RWPE2 (cell line): ENCODE data around the gene BCAR1.
"Not testable (repeated sequence)": the region's sequence is repeated elsewhere in the genome, so short reads cannot be mapped to it uniquely, and the experiment has no call there.

Experiments used
- ATAC-seq: fragments of 200-7000 bp; cut with Tn5 transposase; 3 replicates; pipeline ENCODE4 v1.9.1; 2021; ENCODE audit warnings: low read depth
- DNase-seq: peaks from one replicate; pipeline ENCODE4 v3.0.0-alpha.2; 2020; ENCODE audit warnings: low spot score
- H3K27ac ChIP-seq: fragments of 450-650 bp; 2 replicates; pipeline ENCODE4 v1.5.1; 2017; ENCODE audit warnings: mild to moderate bottlenecking; ENCODE audit not compliant: poor library complexity, severe bottlenecking
- H3K27me3 ChIP-seq: fragments of 250-450 bp; sonication (Bioruptor Pico); 2 replicates; pipeline ENCODE4 v1.5.1; 2021; ENCODE audit warnings: mild to moderate bottlenecking, moderate library complexity; ENCODE audit not compliant: insufficient read depth, poor library complexity, severe bottlenecking
- H3K36me3 ChIP-seq: fragments of 250-450 bp; sonication (Bioruptor Pico); 2 replicates; pipeline ENCODE4 v1.5.1; 2020; ENCODE audit warnings: low read depth, mild to moderate bottlenecking, moderate library complexity
- H3K4me1 ChIP-seq: fragments of 250-450 bp; sonication (Bioruptor Pico); 2 replicates; pipeline ENCODE4 v1.5.1; 2021; ENCODE audit warnings: mild to moderate bottlenecking, moderate library complexity; ENCODE audit not compliant: insufficient read depth, poor library complexity, severe bottlenecking
- H3K4me3 ChIP-seq: fragments of 250-450 bp; sonication (Bioruptor Pico); 2 replicates; pipeline ENCODE4 v1.5.1; 2021; ENCODE audit warnings: mild to moderate bottlenecking, moderate library complexity; ENCODE audit not compliant: severe bottlenecking
- H3K9me3 ChIP-seq: fragments of 250-450 bp; sonication (Bioruptor Pico); 2 replicates; pipeline ENCODE4 v1.5.1; 2021; ENCODE audit warnings: mild to moderate bottlenecking, moderate library complexity; ENCODE audit not compliant: severe bottlenecking
- TF ChIP-seq, protein P1 (sequence below): fragments of 450-650 bp; IDR thresholded peaks from one replicate; pipeline ENCODE4 v1.5.1; 2017; ENCODE audit warnings: mild to moderate bottlenecking, moderate library complexity; ENCODE audit not compliant: poor library complexity, severe bottlenecking

BCAR1 gene

DNA sequence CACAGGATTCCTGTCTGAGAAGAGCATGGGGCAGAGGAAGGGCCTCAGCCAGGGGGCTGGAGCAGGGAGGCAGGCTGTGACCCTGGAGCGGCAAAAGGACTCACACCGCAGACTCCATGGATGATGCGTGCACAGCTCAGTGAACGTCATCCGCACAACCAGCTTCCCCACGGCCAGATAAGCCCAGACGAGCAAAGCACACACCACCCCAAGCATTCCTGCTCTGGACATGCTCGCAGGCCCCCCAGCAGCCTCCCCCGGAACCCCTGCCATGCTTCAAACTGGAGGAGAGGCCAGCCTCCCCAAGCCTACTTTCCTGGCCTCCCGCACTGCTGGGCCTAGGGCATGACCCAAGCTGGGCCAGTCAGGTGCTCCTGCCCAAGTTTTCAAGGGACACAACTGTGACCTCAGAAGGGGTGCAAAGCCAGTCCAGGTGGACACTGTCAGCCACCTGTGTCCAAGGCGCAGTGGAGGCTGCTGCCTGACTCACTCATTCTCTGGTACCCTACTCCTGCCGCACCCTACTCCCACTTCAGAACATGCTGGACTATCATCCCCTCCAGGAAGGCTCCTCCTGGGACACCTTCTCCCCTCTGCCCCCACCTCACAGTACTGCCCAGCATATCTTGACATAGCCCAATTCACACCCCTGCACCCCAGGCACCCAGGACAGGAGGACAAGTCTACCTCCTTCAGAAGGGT is 4.8 kb downstream of the BCAR1 start:
- peak overlapping the region; percentile 94 for H3K27ac ChIP-seq
- TF ChIP-seq, protein P1, sequence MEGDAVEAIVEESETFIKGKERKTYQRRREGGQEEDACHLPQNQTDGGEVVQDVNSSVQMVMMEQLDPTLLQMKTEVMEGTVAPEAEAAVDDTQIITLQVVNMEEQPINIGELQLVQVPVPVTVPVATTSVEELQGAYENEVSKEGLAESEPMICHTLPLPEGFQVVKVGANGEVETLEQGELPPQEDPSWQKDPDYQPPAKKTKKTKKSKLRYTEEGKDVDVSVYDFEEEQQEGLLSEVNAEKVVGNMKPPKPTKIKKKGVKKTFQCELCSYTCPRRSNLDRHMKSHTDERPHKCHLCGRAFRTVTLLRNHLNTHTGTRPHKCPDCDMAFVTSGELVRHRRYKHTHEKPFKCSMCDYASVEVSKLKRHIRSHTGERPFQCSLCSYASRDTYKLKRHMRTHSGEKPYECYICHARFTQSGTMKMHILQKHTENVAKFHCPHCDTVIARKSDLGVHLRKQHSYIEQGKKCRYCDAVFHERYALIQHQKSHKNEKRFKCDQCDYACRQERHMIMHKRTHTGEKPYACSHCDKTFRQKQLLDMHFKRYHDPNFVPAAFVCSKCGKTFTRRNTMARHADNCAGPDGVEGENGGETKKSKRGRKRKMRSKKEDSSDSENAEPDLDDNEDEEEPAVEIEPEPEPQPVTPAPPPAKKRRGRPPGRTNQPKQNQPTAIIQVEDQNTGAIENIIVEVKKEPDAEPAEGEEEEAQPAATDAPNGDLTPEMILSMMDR: no peak
- H3K27me3 ChIP-seq: no peaks in the 10 kb centered on the region
- H3K9me3 ChIP-seq: no peaks in the 10 kb centered on the region
- H3K4me3 ChIP-seq: no peak overlapping the region
- no peak for ATAC-seq
- peaks cover 40% of the 10 kb centered on the region for H3K4me1 ChIP-seq
- DNase-seq: no peak
- H3K36me3 ChIP-seq: peaks cover 21% of the 10 kb centered on the region

DNA sequence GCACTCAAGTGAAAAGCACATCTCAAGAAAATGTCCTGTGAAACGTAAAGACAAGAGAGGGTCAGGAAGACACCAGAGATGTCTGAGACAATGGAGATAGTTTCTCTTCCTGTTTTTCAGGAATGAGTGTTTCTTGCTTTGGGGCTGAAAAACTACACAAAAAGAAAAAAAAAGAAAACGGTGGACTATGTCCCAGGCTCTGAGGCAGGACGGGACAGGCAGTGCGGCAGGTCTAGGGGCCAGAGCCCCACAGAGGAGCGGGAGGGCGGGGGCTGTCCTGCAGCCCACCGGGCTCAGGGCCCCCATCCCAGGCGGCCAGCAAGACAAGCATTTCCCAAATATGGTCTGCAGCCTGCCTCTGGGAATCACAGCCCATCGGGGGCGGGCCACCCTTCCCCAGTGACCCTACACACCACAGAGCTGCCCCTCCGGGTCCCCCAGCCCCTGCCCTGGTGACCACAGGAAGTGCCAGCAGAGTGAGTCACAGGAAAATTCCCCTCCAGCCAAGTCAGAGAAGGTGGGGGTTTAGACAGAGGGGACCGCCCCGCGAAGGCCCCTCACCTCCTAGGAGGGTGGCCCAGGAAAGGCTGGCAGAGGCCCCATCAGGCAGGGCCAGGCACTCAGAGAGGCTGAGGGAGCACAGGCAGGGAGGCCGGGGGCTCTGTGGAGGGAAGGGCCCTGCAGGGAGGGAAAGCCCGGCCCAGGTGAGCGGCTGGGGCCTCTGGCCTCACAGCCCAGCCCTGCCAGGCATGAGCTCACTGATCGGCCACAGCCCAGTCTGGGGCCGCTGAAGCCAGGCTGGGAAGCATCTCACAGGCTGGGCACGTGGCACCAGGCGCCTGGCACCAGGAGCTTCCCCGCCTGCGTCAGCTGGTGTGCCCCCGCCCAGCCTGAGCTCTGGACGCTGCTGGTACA is 6.3 kb downstream of the BCAR1 start:
- TF ChIP-seq, protein P1: no peak
- Histone ChIP-seq H3K4me3 (no peak overlapping the region), H3K36me3 (peaks cover 26% of the 10 kb centered on the region), H3K9me3 (no peaks in the 10 kb centered on the region), H3K27me3 (no peaks in the 10 kb centered on the region), H3K4me1 (peaks cover 40% of the 10 kb centered on the region), H3K27ac (peak overlapping the region; percentile 94)
- DNase-seq (peak; percentile 97), ATAC-seq (peak; percentile 83)

DNA sequence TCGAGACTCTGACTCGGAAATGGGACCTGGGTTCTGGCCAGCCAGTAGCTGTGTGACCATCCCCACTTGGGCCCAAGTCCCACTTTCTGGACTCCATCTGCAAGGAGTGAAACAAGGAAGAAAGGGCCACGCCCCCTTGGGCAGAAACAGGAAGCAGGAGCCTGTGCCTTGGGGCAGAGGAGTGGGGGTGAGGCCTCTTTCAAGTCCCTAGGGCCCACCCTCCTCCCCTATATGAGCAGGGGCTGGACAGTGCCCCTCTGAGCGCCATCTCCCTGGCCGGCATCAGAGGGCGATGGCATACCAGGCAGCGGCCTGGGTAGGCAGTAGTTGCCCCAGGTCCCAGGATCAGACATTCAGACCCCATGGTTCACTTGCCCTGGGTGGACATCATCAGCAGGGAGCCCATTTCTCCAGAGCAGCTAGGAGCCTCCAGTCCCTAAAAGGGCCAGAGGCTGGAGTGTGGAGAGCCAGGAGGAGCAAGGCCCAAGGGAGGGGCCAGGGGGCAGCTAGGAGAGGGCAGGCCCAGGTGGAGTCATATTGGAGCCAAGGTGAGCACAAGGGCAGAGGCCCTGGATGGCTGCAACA is 7.1 kb downstream of the BCAR1 start:
- no peak for DNase-seq
- H3K4me1 ChIP-seq: peaks cover 37% of the 10 kb centered on the region

DNA sequence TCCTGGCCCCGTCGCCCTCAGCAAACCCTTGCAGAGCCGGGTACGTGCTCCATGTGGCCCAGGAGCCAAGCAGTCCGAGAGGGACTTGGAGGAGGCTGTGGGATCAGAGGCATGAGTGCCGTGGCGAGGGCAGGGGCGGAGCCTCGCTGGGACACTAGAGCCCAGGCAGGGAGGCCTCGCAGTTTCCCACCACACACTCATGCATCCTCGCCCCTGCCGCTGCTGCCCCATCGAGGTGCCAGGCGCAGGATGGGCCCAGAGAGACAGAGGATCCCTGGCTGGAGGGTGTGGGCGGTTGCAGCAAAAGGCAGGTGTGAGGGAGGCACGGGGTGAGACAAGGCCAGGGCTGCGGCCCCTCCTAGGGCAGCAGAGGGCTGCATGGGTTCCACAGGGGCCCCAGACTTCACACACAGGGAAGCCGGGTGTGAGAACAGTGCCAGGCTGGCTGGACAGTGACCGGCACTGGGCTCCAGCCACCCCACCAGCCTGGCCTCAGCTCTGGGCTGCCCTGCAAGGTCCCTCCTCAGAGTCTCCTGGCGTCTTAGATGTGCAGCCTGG is 7.7 kb downstream of the BCAR1 start:
- H3K4me1 ChIP-seq: peaks cover 37% of the 10 kb centered on the region

More for the DNA sequence above, 7.1 kb downstream of the BCAR1 start:
- peak overlapping the region; percentile 94 for H3K27ac ChIP-seq
- H3K27me3 ChIP-seq: no peaks in the 10 kb centered on the region
- H3K36me3 ChIP-seq: peaks cover 33% of the 10 kb centered on the region
- TF ChIP-seq, protein P1: no peak
- H3K9me3 ChIP-seq: no peaks in the 10 kb centered on the region
- no peak for ATAC-seq
- no peak overlapping the region for H3K4me3 ChIP-seq

DNA sequence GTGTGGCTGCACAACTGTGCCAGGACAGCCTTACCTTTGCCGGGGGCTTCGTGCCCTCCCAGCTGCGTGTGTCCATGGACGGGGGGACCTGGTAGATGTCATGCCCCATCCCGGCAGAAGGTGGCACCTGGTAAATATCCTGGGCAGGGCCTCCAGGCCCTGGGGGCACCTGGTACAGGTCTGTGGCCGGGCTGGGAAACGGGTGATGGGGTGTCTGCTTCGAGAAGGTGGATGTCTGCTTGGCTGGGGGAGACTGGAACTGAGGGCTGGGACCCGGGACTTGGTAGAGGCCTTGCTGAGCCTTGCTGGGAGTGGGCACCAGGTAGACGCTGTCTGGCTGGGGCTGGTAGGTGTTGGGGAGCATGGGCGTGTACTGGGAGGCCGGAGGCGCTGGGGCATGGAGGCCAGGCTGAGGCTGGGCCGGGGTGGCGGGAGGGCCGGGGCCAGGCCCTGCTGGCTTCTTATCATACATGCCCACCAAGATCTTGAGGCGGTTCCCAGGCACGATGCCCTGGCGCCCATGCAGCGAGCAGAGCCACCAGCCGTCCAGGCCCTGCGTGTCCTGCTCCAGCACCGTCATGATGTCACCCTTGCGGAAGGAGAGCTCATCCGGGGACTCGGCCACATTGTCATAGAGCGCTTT is 8.9 kb downstream of the BCAR1 start:
- H3K27me3 ChIP-seq, ATAC-seq, H3K9me3 ChIP-seq, DNase-seq, H3K27ac ChIP-seq, H3K4me3 ChIP-seq: not testable (repeated sequence)
- Histone ChIP-seq H3K36me3 (peaks cover 45% of the 10 kb centered on the region), H3K4me1 (peaks cover 40% of the 10 kb centered on the region)

More for the DNA sequence above, 7.7 kb downstream of the BCAR1 start:
- ATAC-seq (no peak), DNase-seq (no peak)
- TF ChIP-seq, protein P1: no peak
- no peak overlapping the region for H3K4me3 ChIP-seq
- H3K27ac ChIP-seq: peak overlapping the region; percentile 94
- no peaks in the 10 kb centered on the region for H3K27me3 ChIP-seq
- peaks cover 38% of the 10 kb centered on the region for H3K36me3 ChIP-seq
- no peaks in the 10 kb centered on the region for H3K9me3 ChIP-seq
